Activated CD4-positive, alpha-beta T cell treated with anti-CD3 and anti-CD28 coated beads, Interleukin-2, Interleukin-6, amounts not matched to agents 100 ng/mL and 50 ng/mL, durations not matched to agents 16 hours and 8 hours (primary cell): ENCODE data around the gene MTCL1.

Experiments
- DNase-seq: peaks from one replicate; pipeline ENCODE4 v3.0.0-alpha.2; 2020

Gene MTCL1

DNA sequence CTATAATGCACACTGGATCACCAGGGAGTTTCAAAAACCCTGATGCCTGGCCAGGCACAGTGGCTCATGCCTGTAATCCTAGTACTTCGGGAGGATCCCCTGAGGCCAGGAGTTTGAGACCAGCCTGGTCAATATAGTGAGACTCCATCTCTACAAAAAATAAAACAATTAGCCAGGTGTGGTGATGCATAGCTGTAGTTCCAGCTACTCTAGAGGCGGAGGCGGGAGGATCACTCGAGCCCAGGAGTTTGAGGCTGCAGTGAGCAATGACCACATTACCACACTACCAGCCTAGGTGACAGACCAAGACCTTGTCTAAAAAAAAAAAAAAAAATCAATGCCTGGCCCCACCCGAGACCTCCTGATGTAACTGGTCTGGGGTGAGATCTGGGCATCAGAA lies 137.2 kb downstream of the MTCL1 start:
- DNase-seq, result no peak

DNA sequence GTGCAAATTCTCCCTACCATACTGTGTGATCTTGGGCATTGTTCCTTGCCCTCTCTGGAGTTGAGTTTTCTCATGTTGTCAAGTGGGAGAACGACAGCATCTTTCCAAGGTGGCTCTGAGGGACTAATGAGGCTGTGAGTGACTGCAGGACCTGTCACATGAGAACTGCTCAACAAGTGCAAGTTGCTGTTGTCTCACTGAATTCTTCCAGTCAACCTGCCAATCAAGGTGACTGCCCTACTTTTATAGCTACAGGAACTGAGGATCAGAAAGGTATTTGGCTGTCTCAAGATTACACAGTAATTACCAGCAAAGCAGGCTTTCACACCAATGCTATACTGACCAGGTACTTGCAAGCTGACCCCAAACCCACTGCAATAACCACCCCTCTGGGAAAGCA lies 137.6 kb downstream of the MTCL1 start:
- no peak for DNase-seq

DNA sequence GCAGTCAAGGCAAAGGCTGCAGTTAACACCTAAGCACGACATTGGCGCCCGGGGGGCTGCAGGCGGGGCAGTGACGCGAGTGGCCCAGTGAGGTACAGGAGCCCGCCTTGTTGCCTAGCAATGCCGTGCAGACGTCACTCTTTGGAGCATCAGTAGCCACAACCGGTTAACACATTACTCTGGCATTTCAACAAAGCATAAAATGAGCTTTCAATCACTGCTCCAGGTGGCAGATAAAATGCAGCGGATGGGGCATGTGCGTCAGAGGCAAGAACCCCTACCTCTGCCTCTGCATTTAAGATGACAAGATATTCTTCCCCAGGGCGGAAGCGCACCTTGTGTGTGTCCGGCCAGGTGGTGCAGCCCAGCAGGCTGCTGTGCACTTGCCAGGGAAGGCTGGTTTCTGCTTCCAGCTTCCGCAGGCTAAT lies 139.4 kb downstream of the MTCL1 start:
- DNase-seq, result no peak

DNA sequence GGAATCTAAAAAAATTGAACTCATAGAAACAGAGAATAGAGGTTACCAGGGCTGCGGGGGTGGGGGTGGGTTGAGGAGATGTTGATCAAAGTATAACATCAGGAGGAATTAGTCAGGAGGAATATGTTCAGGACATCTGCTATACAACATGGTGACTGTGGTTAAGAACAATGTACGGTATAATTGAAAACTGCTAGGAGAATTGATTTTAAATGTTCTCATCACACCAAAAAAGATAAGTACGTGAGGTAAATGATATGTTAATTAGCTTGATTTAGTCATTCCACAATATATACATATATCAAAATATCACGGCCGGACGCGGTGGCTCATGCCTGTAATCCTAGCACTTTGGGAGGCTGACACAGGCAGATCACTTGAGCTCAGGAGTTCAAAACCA lies 140.2 kb downstream of the MTCL1 start:
- no peak for DNase-seq

DNA sequence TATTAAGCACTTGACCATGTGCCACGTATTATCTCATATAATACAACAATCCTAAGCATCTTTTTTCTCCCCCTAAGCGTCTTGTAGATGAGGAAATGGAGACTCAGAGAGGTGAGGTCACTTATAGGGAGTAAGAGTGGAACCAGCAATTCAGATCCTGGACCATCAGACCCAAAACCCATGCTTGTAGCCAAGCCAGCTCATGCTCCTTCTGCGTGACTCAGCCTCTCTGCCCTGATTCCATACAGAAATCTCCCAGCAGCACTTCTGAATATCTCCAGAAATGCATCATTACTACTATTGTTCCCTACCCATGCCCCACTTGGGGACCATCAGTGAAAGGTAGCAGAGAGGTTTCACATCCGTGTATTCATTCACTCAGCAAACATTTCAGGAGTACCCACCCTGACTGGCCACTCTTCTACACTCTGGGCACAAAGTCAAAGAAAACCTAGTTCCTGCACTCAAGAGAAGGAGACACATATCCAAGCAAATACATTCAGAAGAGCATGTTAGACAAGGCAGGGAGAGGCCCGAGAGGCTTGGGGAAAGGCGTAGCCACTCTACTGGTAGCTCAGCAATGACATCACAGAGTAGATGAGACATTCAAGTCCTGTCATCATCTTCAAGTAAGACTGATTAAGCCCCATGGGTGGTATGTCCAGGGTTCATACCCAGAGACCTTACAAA lies 141.9 kb downstream of the MTCL1 start:
- no peak for DNase-seq

DNA sequence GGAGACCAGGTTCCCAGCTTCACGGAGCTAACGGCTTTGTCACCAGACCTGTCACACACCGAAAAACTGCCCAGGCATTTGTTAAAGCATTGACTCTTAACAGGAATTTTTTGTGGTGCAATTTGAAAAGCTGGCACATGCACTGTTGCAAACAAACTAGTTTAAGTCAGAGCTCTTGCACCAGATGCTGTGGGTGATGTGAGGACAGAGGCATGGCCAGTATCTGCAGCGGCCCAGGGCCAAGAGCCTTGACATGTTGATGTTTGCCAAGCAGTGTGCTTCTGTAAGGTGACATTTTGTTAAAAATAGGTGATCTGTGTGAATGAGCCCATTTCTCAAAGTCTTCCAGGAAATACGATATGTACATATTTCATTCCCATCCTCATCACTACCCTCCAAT lies 142.5 kb downstream of the MTCL1 start:
- DNase-seq, result no peak

DNA sequence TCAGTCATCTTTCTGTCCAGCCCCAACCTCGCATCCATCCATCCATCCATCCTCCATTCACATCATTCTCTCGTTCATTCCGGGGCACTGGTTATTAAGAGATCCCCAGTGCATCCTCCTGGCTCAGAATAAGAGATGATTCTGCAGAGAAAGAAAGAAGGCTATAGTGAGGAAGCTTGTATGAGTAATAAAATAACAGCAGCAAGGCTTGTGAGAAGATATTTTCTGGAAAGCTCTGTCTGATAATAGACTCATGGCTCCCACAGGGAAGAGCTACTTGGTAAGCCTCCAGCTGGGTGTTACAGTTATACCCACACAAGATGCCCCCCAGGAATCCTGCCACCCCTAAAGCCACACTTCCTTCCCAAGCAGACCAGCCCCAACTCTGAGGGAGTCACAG lies 143.2 kb downstream of the MTCL1 start:
- no peak for DNase-seq

DNA sequence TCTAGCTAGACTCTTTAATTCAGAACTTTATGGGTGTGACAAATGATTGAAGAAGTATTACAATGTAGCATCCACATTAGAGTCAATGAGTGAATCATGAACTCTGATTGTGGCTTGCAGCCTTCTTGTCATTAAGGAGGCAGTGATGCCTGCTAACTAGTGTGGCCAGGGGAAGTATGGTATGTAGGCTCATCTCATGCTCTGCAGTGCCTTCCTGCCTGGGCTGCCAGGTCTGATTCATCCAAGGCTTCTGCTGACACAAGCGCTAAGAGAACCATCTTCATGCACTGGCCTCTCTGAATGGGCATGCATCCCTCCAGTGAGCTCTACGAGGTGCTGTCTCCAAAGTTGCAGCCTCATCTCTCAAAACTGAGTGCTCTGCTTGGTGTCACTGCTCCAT lies 144.3 kb downstream of the MTCL1 start:
- no peak for DNase-seq

DNA sequence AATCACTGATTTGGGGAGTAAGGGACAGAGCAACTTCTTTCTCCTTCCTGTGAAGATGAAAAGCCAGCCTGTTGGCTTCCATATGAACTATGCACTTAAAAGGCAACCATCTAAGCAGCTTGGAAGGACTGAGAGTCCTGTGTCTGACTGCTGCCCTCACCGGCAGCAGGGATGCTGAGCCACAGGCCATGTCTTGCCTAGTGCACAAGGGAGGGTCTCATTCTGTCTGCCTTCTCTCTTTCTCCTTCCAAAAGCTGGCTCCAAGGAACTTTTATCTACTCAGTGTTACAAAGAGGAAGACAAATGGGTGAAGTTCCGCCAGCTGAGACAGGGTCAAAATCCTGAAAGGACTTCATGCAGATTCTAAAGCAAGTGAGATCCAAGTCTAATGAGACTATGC lies 146.3 kb downstream of the MTCL1 start:
- DNase-seq, result no peak

DNA sequence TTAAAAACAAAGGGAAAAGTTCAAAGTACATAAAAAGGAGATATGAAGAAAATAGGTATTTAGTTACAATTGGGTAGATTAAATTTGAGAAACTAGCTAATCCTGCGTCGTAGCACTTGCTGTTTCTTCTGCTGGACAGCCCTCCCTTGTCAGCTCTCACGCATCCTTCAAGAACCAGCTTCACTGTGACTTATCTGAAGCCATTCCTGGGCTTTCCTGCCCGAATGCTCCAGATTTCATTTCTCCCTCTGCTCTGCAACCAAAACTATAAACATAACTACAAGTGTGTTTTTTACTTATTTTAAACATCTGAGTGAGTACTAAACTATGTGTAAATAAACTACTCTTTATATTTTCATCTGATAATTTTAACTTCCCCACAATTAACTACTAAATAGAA lies 149.2 kb downstream of the MTCL1 start:
- DNase-seq, result no peak

DNA sequence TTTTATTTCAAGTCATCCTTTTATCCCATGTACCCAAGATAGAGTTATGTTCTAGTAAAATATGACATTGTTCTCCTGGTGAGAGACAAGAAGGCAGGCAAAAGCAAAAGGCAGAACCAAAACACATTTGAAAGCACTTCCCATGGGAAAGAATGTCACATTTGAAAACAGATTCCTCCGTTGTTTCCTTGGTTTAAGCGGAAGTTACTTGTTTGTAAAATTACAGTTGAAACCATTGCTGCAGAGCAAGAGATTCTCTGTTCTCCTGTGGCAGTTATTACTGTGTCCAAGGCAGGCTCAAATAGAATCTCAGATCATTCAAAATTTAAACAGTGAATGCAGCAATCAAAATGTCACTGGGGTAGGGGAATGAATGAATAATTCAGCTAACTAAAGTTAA lies 149.6 kb downstream of the MTCL1 start:
- no peak for DNase-seq

DNA sequence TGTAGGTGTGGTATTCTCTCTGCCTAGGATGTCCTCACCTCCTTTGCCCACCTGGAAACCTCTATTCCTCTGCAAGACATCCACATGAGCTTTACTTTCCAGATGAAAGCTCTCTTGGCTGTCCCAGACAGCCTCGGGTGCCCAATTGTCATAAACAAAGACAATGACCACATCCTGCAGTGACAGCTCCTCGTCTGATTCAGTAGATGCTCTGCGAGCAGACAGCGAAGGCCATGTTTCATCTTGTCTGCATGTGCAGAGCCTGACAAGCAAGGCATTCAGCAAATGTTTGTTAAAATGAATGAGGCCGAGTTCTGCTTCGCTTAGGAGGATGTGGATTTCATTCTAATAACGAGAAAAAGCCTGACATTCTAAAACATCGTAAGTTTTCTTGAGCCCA lies 150.9 kb downstream of the MTCL1 start:
- no peak for DNase-seq

DNA sequence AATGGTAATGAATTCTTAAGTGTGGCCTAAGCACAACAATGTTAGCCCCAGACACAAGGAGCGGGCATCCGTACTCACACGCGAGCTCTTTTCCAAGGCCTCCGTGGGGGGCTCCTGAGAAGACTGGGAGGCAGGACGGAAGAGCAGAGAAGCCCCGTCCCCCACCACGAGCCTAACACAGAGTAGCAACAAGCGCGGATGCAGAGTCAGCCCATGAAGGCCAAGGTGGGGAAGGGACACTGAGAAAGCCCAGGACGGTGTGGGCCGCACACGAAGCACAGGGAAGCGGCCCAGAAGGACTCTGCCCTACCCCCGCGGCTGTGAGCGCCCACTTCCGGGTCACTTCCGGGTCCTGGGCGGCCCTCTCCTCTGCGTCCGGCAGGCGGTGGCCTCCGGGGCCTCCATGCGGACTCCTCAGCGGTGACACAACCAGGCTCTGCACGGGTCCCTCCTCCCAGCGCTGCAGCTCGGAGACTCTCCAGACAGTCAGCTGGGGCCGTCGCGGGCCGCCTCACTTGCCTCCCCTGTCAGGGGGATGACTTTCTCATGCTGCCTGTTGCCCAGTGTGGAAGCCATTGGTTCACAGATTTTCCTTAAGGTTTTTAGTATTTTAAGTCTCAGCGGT lies 151.5 kb downstream of the MTCL1 start:
- no peak for DNase-seq

DNA sequence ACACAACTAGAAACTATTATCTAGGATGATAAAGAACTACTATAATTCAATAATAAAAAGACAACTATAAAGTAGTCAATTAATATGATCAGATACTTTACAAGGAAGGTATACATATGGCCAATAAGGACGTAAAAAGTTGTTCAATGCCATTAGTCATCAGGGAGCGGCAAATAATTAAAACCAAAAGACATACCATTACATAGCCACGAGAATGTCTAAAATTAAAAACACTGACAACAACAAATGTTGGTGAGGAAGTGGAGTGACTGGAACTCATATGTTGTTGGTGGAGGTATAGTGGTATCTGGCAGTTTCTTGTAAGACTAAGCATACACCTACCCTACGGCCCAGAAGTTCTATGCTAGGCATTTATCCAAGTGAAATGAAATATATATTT lies 152.4 kb downstream of the MTCL1 start:
- DNase-seq, result no peak

DNA sequence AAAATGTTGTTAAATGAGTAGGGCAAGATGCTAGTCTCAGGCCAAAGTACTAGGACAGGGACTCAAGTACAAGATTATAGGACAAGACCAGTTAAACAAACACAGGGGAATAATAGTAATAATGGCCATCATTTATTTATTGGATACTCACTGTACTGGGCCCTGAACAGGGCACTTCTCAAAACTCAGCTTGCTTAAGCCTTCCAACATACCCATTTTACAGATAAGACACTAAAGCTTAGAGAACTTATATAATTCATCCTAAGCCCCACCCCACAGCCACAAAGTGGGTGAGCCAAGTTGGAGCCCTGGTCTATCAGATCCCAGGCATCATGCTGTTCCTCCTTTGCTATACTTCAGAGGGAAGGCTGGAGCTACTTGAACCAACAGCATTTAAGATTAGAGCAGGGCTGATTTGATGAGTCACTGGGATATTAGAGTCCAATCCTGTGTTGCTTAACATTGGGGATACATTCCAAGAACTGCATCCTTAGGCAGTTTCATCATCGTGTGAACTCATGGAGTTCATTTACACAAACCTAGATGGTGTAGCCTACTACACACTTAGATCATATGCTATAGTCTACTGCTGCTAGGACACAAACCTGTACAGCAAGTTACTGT lies 153.6 kb downstream of the MTCL1 start:
- no peak for DNase-seq

DNA sequence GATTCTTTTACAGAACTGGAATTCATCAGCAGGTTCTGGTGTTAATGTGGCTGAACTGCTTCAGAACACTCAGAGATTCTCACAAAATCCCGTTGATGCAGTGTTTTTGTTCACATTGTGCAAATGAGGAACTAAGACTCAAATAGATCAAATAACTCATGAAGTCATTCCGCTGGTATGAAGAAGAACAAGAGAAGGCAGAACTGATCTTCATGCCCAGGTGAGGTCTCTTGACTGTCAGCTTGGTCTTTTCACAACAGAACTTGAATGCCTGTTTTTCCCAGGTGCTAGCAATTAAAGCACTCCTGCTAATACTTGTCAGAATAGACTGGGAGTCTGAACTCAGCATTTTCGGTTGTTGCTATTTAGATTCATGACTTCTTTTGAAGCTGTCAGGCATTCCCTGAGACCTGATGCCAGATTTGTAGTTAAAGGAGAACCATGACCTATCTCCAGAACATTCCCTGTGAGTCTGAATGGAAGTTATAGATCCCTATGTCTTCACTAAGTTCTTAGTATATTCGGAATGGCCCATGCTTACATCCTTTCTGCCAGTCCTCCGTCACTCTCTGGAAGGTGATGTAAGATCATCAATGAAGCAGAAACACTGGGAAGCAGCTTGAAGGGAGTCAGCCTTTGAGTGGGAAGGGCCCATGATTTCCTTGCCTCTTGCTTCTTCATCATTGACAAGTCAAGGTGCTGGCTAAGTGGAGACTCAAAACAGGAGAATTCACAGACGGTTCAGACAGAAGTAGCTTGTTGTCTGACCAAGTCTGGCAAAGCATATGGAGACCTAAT lies 155.7 kb downstream of the MTCL1 start:
- no peak for DNase-seq

DNA sequence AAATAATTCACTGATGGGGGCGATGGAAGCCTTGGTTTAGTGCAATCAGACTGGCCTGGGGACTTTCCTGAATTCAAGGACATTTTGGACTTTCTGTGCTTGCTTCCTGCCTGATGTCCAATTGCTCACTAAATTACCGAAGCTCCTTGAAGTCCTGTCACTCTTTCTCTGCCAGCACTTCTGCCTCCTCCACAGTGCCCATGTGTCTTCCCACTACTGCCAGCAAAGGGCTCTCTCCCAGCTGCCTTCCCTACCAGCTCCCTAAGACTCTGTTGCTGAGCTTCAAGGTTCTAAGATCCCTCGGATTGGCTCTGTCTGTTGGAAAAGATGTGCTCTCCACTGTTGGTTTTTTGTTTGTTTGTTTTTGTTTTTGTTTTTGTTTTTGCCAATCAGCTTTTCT lies 158.1 kb downstream of the MTCL1 start:
- no peak for DNase-seq

DNA sequence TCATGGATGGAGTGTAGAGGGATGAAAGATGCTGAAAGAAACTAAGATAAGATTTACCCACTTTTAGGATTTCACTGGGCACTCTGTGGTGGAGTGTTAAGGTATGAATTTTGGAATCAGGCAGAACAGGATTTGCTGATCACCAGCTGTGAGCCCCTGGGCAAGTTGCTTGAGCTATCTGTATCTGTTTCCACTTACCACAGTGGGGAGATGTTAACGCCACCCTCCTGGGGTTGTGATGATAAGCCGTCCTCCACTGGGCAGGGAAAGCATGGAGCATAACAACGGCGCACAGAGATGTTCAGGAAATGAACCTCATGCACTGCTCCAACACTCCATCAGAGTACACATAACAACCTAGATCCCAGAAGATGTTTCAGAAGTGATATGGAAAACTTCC lies 160.6 kb downstream of the MTCL1 start:
- no peak for DNase-seq

DNA sequence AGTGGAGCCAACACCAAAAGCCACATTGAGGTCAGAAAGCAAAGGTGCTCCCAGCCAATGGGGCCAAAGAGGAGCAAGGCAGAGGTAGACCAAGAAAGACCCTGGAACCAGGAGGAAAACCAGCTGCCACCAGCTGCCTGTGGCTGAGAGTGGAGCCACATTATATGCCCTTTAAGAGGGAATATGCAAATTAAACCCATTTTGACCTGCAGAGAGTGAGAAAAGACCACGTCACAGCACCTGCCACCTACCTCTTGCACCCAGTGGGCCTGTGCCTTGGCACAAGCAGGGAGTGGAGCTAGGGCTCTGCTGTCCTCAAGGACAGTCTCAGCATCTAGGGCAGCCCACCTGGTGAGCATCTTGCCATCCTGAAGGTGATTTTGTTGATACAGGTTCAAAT lies 161.3 kb downstream of the MTCL1 start:
- DNase-seq, result no peak

DNA sequence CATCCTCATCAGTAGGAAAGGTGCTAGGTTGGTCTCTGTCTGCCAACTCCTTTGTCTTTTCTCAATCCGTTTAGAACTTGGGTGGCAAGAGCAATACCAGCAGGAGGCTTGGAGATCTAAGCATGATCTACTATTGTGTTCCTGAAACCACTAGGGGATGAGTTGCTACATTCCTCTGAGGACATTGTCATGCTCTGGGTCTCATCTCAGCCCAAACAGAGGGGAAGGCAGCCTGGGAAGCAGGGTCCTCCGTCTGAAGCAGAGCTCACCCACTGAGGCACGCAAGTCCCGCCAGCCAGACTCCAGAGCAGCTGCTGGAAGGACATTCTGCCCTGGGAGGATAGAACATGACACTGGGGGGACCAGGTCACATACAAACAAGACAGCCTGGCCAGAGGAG lies 162.9 kb downstream of the MTCL1 start:
- DNase-seq, result no peak

DNA sequence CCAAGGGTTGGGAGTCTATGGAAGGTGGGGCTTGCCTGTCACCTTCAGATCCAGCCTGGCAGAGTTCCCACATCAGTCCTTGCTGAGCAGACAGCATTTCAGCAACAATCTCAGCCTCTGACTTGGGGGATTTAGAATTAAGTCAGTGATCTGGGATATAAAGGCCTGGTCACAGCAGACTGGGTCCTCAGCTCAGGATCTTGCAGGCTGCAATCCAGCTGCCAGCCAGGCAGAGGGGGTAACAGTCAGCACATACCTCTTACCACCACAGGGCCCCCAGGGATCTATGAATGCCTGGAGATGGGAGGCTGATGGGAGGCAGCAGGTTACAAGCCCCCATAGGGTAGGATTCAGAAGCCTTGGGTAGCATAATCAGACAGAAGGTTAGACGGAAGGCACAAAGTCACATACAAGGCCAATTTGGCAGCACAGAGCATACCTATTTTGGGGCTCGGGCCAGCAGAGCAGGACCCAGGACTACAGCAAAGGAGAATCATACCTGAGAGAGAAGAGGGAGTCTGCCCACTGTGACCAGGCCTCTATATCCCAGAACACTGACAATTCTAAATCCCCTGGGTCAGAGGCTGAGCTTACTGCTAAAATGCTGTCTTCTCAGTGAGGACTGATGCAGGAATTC lies 163.5 kb downstream of the MTCL1 start:
- DNase-seq, result no peak

DNA sequence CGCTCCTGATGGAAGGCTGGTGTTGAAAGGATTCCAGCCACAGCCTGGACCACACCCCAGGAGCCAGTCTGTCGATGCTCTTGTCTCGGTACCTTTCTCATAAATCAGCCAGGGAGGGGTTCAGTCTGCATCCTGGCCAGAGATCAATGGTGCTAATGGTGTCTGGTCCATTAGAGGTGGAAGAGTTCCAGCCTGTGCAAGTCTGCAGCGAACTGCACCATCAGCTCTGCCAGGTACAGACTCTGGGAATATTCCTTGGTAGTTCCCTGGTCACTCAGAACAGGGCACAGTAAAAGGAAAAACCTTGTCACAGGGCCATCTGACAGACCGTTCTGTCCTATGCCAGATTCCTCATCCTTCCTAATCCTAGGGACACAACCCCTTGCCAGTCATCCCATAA lies 164.3 kb downstream of the MTCL1 start:
- DNase-seq, result no peak

DNA sequence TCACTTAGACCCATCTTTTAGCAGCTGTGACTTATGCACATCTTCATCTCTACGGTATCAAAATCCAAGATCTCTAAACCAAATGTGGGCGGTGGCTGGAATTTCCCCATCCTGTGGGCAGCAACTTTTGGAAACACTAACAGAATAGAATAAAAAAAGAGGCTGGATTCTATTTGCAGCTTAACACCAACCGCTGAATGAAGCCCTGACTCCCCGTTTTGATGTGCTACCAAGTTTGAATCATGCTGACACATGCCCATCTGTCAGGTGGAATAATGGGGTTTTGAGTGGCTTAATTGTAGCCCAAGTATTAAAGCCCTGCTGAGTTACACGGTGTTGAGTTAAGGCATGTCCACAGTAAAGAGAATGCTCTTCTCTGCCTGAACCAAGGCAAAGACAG lies 165.2 kb downstream of the MTCL1 start:
- no peak for DNase-seq
